Measurements from ENCODE around the gene POC1A. TPM values are rescaled to one million over a fixed set of nuclear protein-coding genes. Genes with fewer than 3 reads are reported as not detected.

POC1A gene
- total and polyA plus RNA-seq, 2 of the 4 experiments (the other 2 are of a cell fraction) = 10.6 to 11.5 TPM

DNA sequence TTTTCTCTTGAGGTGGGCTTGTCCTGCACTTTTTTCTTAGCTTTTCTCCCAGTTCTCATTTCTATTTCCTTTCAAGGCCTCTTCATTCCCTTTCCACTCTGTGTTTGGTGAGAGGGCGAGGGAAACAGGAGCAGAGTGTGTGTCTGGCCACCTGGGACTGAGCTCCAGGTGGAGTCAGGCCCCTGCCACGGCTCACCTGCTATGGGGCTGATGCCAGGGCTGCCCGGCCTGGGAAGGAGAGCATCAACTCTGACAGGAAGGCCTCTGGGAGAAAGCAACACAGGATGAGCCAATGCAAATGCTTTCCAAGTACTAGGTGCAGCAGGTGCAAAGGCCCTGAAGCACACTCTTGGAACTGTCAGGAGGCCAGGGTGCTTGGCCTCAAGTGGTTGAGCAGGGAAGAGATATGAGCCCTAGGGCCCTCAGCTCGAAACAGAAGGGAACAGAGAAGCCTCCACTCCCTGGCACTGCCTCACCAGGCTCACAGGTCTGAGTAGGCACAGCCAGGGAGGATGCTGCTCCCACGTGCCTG, 70.6 kb downstream of the POC1A start:
- Histone ChIP-seq H4K91ac (ENCODE audit: insufficient read depth, low read depth, low read length) (no peak overlapping the region), H3K4ac (ENCODE audit: low read depth, low read length) (no peak overlapping the region), H3K27me3 (ENCODE audit: control insufficient read depth, insufficient read depth, low read length) (no peaks in the 10 kb centered on the region), H3K9me3 (ENCODE audit: control insufficient read depth, insufficient read depth, low read length) (no peaks in the 10 kb centered on the region), H2AK9ac (replicated peaks; ENCODE audit: low read depth, low read length, poor library complexity) (no peak overlapping the region), H3K56ac (ENCODE audit: extremely low read depth, insufficient read depth, low read length) (no peak overlapping the region), H2BK120ac (ENCODE audit: low read depth, low read length) (no peak overlapping the region), H4K5ac (ENCODE audit: low read depth, low read length) (no peak overlapping the region), H2AK5ac (ENCODE audit: low read depth, low read length) (no peak overlapping the region), H3K14ac (replicated peaks; ENCODE audit: low read depth, low read length) (no peak overlapping the region), H3K9ac (ENCODE audit: low read depth, low read length) (no peak overlapping the region), H3K4me1 (ENCODE audit: control insufficient read depth, insufficient read depth, low read length) (peaks cover 7% of the 10 kb centered on the region), H3K9me1 (ENCODE audit: insufficient read depth, low read length) (peaks cover 19% of the 10 kb centered on the region), H3K23ac (ENCODE audit: low read depth, low read length) (no peak overlapping the region), H2AFZ (replicated peaks; ENCODE audit: low read length, poor library complexity) (no peak overlapping the region), H2BK5ac (ENCODE audit: low read depth, low read length, poor library complexity, severe bottlenecking) (no peak overlapping the region), H4K20me1 (ENCODE audit: insufficient read depth, low read length) (no peaks in the 10 kb centered on the region), H3K4me2 (ENCODE audit: low read depth, low read length) (no peak overlapping the region), H3K36me3 (ENCODE audit: control insufficient read depth, insufficient read depth, low read length) (no peaks in the 10 kb centered on the region), H4K8ac (ENCODE audit: low read depth in 2 of 2, low read length in 2 of 2) (no peak overlapping the region), H2BK20ac (ENCODE audit: low read depth, low read length) (no peak overlapping the region), H3K4me3 (ENCODE audit: insufficient read depth, low read depth, low read length) (no peak overlapping the region), H2BK15ac (ENCODE audit: low read depth, low read length) (no peak overlapping the region), H3K27ac (ENCODE audit: insufficient read depth, low read length) (no peak overlapping the region), H3K79me1 (ENCODE audit: low read depth in 1 of 2, low read length in 2 of 2) (peaks cover 0 to 23% of the 10 kb centered on the region in 2 experiments; a peak in 2 of 4 replicates), H3K18ac (ENCODE audit: low read depth, low read length) (no peak overlapping the region)
- ChIA-PET CTCF (no interaction called here), POLR2A (ENCODE audit: unreplicated experiment) (no interaction called here)
- DNase-seq (no peak), ATAC-seq (ENCODE audit: low read depth) (no peak)
- TF ChIP-seq, protein P1, sequence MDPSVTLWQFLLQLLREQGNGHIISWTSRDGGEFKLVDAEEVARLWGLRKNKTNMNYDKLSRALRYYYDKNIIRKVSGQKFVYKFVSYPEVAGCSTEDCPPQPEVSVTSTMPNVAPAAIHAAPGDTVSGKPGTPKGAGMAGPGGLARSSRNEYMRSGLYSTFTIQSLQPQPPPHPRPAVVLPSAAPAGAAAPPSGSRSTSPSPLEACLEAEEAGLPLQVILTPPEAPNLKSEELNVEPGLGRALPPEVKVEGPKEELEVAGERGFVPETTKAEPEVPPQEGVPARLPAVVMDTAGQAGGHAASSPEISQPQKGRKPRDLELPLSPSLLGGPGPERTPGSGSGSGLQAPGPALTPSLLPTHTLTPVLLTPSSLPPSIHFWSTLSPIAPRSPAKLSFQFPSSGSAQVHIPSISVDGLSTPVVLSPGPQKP (IDR thresholded peaks at IDR 0.05; ENCODE audit: borderline replicate concordance, low read depth, low read length) = no peak
- TF ChIP-seq BHLHE40 (IDR thresholded peaks at IDR 0.05; ENCODE audit: low read depth, low read length) (no peak), USF2 (IDR thresholded peaks at IDR 0.05; ENCODE audit: low read depth, low read length) (no peak), RAD21 (IDR thresholded peaks at IDR 0.05; ENCODE audit: low read length) (no peak), CEBPB (IDR thresholded peaks at IDR 0.05; ENCODE audit: low read depth, low read length) (no peak), POLR2A (IDR thresholded peaks at IDR 0.05; ENCODE audit: low read depth, low read length) (no peak), MAFK (IDR thresholded peaks at IDR 0.05; ENCODE audit: low read depth, low read length) (no peak), SMC3 (IDR thresholded peaks at IDR 0.05; ENCODE audit: low read depth, low read length) (no peak), CHD1 (IDR thresholded peaks at IDR 0.05; ENCODE audit: low read depth, low read length) (no peak), MXI1 (IDR thresholded peaks at IDR 0.05; ENCODE audit: borderline replicate concordance, low read depth, low read length) (no peak), RCOR1 (IDR thresholded peaks at IDR 0.05; ENCODE audit: insufficient replicate concordance, low read length) (no peak), FOS (IDR thresholded peaks at IDR 0.05; ENCODE audit: low read depth, low read length) (no peak), RFX5 (IDR thresholded peaks at IDR 0.05; ENCODE audit: low read depth, low read length) (no peak), MAZ (IDR thresholded peaks at IDR 0.05; ENCODE audit: borderline replicate concordance, low read depth, low read length) (no peak)
- TF ChIP-seq, protein P2, sequence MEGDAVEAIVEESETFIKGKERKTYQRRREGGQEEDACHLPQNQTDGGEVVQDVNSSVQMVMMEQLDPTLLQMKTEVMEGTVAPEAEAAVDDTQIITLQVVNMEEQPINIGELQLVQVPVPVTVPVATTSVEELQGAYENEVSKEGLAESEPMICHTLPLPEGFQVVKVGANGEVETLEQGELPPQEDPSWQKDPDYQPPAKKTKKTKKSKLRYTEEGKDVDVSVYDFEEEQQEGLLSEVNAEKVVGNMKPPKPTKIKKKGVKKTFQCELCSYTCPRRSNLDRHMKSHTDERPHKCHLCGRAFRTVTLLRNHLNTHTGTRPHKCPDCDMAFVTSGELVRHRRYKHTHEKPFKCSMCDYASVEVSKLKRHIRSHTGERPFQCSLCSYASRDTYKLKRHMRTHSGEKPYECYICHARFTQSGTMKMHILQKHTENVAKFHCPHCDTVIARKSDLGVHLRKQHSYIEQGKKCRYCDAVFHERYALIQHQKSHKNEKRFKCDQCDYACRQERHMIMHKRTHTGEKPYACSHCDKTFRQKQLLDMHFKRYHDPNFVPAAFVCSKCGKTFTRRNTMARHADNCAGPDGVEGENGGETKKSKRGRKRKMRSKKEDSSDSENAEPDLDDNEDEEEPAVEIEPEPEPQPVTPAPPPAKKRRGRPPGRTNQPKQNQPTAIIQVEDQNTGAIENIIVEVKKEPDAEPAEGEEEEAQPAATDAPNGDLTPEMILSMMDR (conservative IDR thresholded peaks at IDR 0.05; ENCODE audit: low read depth, low read length) = no peak
- BruUV-seq (replicated peaks) = no TSS peak
- in situ Hi-C loops (cut with MboI; ENCODE audit: low sequenced_read_pairs) (no loop called here), intact Hi-C loops (cut with micrococcal nuclease) (no loop called here), dilution Hi-C loops (cut with HindIII; ENCODE audit: low sequenced_read_pairs, unreplicated experiment) (no loop called here)
- WGBS, 2 experiments (ENCODE audit: extremely low coverage in 2 of 2, insufficient read length in 1 of 2) = 83% methylated on average over 2 of the region's 5 CpGs; no CpG with 5 or more reads in 1 of the 2 experiments

All from IMR-90 (cell line).